Right hindlimb (tissue), 1 donor: ENCODE data around the gene NLRC3.
A peak's percentile ranks its signal among the peaks of the same experiment; 100 is the strongest.

Experiments used
- DNase-seq: peaks from one replicate; pipeline ENCODE4 v3.0.0-alpha.2; 2018

The NLRC3 gene

GRCh38 chr16:3597676-3598075, 20.5 kb upstream of the NLRC3 start:
- DNase-seq = no peak

GRCh38 chr16:3597226-3597625, 20.0 kb upstream of the NLRC3 start:
- no peak for DNase-seq

DNA sequence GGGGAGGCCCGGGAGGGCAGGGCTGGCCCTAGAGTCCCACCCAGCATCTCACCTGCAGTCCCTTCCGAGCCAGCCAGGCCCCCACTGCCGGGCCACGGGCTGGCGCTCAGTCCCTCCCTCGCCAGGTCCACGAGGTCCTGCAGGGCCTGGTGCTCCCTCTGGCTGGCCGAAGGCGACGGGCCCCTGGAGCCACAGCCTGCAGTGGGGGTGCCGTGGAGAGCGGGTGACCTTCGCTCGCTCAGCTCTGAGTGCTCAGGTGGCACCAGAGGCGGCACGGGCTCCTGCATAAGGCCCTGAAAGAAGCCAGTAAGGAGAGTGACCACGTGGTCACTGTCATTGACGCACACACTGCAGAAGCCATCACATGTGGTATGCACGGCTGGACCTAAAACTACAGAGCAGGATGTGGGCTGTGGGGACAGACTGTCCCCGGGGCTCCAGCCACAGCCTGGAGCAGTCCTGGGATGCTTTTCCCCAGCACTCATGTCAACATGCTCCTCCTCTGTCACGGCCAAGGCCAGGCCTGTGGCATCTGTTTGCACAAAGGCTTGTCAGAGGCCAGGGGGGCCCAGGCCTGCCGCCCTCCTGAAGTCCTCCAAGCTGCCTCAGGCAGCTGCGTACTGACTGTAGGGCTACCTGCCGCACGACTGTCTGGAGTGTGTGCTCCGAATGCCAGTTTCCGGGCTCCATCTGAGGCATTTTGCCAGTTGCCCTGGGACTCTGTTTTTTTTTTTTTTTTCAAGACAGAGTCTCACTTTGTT, 19.1 kb upstream of the NLRC3 start:
- no peak for DNase-seq

- no peak for DNase-seq
Measured at GRCh38 chr16:3595521-3596021, 18.4 kb upstream of the NLRC3 start.

DNA sequence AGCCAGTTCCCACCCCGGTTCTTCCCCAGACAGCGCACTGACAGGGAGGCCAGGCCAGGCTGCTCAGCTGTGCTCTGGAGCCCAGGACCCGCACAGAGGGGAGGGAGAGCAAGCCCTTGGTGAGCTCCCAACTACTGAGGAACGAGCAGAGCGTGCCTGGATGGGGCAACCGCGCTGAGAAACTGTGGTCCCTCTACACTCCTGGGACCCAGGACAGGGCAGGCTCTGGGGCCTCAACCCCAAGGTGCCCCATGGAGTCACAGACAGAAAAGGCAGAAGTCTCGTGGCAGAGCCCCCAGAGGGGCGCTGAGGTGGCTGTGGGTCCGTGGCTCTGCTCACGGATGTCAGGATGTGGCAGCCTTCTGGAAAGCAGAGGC, 17.9 kb upstream of the NLRC3 start:
- DNase-seq = no peak

DNA sequence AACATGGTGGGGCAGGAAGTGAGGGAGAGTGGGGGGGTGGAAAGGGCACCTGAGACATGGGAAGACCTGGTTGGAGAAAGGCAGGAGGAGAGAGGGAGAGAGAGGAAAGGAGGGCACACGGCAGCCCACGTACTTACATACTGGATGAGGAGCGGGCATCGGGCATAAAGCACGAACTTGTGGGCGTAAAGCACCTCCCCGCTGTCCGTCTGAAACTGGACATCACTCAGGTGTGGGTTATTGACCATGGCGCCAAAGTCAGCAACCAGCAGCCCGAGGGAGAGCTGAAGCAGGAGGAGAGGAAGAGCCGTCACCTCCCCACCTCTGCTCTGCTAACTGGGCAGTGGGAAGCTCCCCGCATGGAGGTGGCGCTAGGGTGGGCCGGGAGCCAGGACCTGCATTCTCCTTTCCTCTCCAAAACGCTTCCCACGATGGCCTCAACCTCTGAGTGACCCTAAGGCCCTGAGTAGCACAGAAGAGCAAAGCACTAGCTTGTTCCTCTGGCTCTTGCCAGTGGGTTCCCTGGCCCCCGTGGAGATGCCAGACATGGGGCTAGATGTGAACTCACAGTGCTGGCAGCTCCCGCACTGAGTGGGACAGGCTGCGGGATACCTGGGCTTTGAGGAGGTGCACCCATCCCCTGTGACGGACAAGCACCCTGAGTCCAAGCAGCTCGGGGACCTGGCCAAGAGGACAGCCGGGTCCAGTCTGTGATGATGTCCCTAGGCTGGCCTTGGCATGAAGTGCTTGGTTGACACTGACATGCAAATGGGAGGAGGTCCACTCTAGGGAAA, 17.3 kb upstream of the NLRC3 start:
- DNase-seq = no peak

DNA sequence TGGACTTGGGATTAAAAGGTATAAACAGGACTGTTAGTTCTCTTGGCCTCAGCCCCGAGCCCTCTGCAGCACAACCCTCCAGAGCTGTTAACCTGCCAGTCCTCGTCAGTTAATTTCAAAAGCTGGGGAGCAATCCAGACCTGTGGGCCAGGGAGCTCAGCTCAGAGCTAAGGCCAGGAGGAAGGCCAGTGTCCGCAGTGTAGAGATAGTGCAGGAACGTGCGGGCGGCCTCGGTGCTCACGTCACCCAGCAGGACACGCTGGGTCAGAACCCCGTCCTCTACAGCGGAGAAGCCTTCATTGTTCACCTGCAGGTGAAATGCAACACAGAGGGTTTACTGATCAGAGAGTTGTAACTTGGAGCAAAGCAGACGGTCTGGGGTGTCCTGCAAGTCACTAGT, 15.4 kb upstream of the NLRC3 start:
- no peak for DNase-seq

- DNase-seq = no peak
Measured at GRCh38 chr16:3591991-3592390, 14.8 kb upstream of the NLRC3 start.

- no peak for DNase-seq
Measured at GRCh38 chr16:3591436-3591803, 14.2 kb upstream of the NLRC3 start.

DNA sequence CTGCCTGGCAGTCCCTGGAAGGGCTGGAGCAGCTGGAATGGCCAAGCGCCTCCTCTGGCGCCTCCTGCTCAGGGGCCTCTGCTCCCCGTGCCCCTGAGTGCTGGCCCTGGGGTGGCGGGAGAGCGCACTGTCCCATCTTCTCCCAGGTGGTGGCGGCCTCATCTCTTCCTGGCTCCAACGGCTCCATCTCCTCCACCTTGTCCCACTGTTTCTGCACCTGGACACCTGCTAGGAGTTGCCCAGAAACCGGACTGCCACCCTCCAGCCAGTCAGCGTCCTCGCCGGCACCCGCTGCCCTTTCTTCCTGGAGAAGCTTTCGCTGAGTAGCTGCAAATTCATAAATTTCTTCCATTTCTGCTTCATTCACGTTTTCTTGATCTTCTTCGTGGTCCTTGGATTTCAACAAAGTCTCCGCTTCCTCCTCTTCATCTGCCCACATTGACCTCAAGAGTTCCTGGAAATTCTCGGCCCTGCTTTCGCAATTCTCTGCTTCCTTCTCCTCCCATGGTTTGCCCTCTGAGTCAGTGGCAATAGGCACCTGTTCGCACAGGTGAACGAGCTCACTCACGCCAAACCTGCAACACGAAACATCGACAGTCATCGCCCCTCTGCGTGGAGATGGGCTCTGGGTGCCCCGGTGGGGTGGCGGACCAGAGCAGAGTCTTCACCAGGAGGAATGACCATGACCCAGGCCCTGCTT, 13.7 kb upstream of the NLRC3 start:
- no peak for DNase-seq

- no peak for DNase-seq
Measured at GRCh38 chr16:3589991-3590701, 12.9 kb upstream of the NLRC3 start.

DNA sequence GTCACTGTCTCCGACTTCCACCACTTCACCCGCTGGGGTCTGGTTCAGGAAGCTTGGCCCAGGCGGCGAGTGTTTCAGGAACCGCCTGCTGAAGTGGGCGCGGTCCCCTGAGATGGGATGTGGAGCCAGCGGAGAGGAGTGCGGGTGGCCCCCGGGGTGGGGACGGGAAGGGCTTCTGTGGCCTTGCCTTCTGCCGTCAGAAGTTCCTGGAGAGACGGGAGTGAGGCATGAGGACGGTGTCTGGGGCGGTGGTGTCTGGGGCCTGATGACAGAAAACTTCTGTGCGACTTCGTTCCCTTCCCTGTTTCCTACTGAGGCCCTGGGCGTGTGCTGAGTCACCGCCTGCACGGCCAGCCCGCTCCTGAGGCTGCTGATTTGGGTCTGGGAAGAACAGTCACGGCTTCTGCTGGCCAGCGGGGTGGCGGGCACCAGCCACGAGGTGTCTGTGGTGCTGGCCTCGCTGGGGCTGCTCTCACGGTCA, 12.3 kb upstream of the NLRC3 start:
- no peak for DNase-seq

GRCh38 chr16:3589001-3589400, 11.8 kb upstream of the NLRC3 start:
- DNase-seq = no peak

DNA sequence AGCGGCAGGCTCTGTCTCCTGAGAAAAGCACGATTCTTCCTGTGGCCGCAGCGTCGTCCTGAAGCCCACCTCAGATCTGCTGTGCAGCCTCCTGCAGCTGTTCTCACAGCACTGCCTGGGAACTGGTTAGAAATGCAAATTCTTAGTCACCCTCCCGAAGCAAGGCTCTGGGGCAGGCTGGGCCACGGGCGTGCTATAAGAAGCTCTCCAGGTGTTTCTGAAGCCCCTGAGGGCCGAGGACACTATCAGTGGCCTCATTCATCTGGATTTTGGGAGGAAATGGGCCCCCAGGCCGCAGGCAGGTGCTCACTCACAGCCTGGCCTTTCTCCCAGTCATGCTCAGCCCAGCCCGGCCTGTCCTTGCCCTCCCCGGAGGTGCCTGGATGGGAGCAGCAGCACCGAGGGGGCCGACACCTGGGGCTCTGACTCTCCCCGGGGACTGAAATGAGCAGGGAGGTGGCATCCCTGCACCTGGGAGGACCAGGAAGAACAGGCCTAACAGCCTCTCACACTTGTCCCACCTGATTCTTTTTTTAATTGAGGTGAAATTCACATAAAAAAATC, 10.4 kb upstream of the NLRC3 start:
- no peak for DNase-seq

DNA sequence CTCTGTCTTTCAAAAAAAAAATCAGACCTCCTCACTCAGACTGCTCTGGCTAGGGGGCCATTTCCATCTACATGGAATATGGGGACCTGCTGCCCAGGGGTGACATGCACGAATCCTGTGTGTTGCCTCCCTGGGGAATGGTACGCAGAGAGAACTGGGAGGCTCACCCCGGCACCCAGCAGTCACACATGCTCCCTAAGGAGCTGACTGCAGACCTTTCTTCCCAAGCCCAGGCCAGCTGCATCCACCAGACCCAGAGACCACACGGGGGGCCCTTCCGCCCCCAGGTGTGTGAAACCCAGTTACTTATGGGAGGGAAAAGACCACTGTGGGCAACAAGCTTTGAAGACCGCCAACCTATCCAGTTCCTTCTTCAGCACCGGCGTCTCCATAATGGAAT, 7.2 kb upstream of the NLRC3 start:
- DNase-seq = no peak

DNA sequence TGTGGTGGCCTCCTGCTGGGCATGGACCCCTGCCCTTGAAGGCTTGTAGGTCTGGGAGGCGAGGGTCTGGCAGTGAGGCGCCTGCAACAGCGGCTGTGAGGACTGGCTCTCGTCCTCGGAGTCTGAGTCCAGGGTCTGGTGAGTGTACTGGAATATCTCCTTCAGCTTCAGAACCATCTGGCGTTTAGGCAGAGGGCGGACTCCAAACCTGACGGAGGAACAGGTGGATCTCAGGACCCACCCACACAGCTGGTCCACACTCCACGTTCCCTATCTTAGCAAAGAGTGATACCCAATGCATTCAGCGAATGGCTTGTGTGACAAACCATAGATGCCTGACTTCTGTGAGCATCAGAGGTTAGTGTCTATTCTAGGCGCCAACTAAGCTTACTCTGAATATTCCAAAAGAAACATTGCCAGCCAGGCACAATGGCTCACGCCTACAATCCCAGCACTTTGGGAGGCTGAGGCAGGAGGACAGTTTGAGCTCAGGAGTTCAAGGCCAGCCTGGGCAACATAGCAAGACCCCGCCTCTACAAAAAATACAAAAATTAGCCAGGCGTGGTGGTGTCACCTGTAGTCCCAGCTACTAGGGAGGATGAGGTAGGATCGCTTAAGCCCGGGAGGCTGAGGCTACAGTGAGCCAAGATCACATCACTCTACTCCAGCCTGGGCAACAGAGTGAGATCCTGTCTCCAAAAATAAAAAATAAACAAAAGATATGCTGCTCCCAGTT, 6.3 kb upstream of the NLRC3 start:
- no peak for DNase-seq

DNA sequence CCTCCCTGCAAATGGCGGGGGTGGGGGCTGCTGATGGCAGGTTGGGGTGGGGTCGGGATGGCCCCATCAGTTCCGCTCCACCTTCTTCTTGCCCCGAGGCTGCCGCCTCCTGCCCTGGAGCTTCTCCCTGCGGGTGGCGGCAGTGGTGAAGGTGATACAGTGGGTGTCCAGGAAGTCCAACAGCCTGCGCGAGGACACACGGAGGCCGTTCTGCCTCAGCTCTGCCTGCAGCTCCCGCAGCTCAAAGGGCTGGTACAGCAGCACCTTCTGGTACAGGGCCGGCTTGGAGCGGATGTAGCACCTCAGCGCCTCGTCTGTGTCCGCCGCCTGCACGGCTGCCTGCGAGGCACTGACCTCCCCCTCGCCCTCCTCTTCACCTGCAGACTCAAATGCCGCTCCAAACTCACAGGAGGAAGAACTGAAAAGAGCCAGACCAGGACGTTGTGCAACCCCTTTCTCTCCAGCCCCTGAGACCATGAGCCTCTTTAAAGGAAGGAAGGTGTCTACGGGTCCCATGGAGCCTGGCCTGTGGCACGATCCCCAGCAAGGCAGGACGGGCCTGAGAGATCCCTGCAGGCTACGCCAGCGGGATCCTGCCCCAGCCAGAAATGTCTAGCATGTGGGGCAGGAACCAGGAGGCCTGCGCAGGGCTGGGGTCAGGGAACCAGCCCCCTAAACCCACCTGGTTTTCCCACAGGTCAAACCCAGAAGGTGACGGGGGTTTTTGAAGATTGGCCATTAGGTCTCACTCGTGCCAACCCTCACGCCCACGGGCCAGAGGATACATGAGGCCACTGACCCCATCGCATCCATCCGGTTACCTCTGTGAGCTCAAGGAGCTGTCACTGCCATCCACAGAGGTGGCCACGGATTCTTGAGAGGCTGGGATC, 5.3 kb upstream of the NLRC3 start:
- DNase-seq = no peak

DNA sequence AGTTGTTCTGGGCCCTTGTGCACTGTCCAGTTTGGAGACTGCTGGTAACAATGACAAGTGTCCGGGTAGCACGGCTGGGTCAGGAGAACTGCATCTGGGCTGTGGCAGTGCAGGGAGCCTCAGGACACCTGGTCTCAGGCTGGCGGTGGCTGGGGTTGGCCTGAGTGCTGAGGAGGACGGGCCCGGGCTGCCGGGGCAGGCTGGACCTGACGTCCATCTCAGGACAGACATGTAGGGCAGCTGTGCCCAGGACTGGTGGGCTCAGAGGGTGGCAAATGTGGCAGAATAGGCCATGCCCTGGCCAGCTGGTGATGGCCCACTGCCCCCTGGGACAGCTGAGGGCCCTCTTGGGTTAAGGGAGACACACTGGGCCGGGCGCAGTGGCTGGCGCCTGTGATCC, 4.2 kb upstream of the NLRC3 start:
- no peak for DNase-seq

DNA sequence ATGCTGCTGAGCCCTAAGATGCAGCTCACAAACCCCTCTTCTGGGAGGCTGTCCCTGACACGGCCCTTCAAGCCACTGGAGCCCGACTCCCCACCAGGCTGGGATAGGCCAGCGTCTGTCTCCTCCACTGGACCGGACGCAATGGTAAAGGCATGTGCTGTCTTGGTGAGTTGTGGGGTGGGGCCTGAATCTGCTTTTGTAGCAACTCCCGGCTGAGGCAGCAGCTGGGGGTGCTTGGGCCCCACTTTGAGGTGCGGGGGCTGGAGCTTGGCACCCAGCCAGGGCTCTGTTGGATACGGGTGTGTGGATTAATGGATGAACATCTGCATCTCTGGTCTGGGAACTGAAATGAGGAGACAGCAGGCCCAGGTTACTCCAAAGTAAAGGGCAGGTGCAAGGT, 3.5 kb upstream of the NLRC3 start:
- peak; percentile 81 for DNase-seq

GRCh38 chr16:3580251-3580651, 3.0 kb upstream of the NLRC3 start:
- DNase-seq = no peak

- no peak for DNase-seq
Measured at GRCh38 chr16:3579776-3580175, 2.6 kb upstream of the NLRC3 start.
